Activated CD4-positive, alpha-beta T cell treated with anti-CD3 and anti-CD28 coated beads, Interleukin-10, Interleukin-2, amounts not matched to agents 100 ng/mL and 50 ng/mL, durations not matched to agents 16 hours and 8 hours (primary cell): ENCODE measurements around the gene TBC1D2.

ENCODE experiments used
- DNase-seq: peaks from one replicate; pipeline ENCODE4 v3.0.0-alpha.2; 2020

The TBC1D2 gene

GRCh38 chr9:98215271-98215670 lies 40.2 kb downstream of the TBC1D2 start:
- no peak for DNase-seq

- no peak for DNase-seq
Observed at GRCh38 chr9:98214811-98215210, 40.6 kb downstream of the TBC1D2 start.

- DNase-seq = no peak
Observed at GRCh38 chr9:98211260-98211659, 44.2 kb downstream of the TBC1D2 start.

- no peak for DNase-seq
Observed at GRCh38 chr9:98210435-98210834, 45.0 kb downstream of the TBC1D2 start.

- no peak for DNase-seq
Observed at GRCh38 chr9:98209530-98209929, 45.9 kb downstream of the TBC1D2 start.

- DNase-seq = no peak
Observed at GRCh38 chr9:98208635-98209034, 46.8 kb downstream of the TBC1D2 start.

- DNase-seq = no peak
Observed at GRCh38 chr9:98207606-98208005, 47.8 kb downstream of the TBC1D2 start.

- DNase-seq = no peak
Observed at GRCh38 chr9:98206754-98207153, 48.7 kb downstream of the TBC1D2 start.

- no peak for DNase-seq
Observed at GRCh38 chr9:98204692-98205091, 50.8 kb downstream of the TBC1D2 start.

- no peak for DNase-seq
Observed at GRCh38 chr9:98203153-98203552, 52.3 kb downstream of the TBC1D2 start.

- no peak for DNase-seq
Observed at GRCh38 chr9:98202252-98202651, 53.2 kb downstream of the TBC1D2 start.

GRCh38 chr9:98201749-98202148 lies 53.7 kb downstream of the TBC1D2 start:
- DNase-seq = no peak

- no peak for DNase-seq
Observed at GRCh38 chr9:98201102-98201501, 54.3 kb downstream of the TBC1D2 start.

- no peak for DNase-seq
Observed at GRCh38 chr9:98199388-98200033, 55.9 kb downstream of the TBC1D2 start.

GRCh38 chr9:98195671-98196070 lies 59.8 kb downstream of the TBC1D2 start:
- DNase-seq = no peak

- no peak for DNase-seq
Observed at GRCh38 chr9:98193336-98193944, 62.0 kb downstream of the TBC1D2 start.

GRCh38 chr9:98192503-98193335 lies 62.7 kb downstream of the TBC1D2 start, which contains the start of gene CORO2A:
Gene CORO2A, minus strand, starts transcription at chr9:98192637. Its CDS starts 34,977 bp downstream, at chr9:98157660.
- DNase-seq = peak; percentile 70

GRCh38 chr9:98191671-98192502 lies 63.6 kb downstream of the TBC1D2 start:
- no peak for DNase-seq

- DNase-seq = no peak
Observed at GRCh38 chr9:98191181-98191608, 64.3 kb downstream of the TBC1D2 start.

- DNase-seq = no peak
Observed at GRCh38 chr9:98190757-98191105, 64.7 kb downstream of the TBC1D2 start.

- DNase-seq = no peak
Observed at GRCh38 chr9:98189412-98189811, 66.0 kb downstream of the TBC1D2 start.

GRCh38 chr9:98187926-98188325 lies 67.5 kb downstream of the TBC1D2 start:
- no peak for DNase-seq

GRCh38 chr9:98186236-98186635 lies 69.2 kb downstream of the TBC1D2 start:
- no peak for DNase-seq
